Fibroblast of lung (primary cell): ENCODE data around the gene STXBP6. TPM values are rescaled to one million over a fixed set of nuclear protein-coding genes. Genes with fewer than 3 reads are reported as not detected.

ENCODE experiments used
- DNase-seq, 2 donors: peaks; one replicate each; pipeline versions ENCODE4 v3.0.0 to v3.0.0-alpha.2; 2010; ENCODE audit warnings: low read depth in 2 of 2
- H2AFZ ChIP-seq: 2 replicates; pipeline ENCODE4 v1.5.1; 2012; ENCODE audit warnings: low read length, control low read depth, inconsistent platforms
- H3K27ac ChIP-seq: 2 replicates; pipeline ENCODE4 v1.5.1; 2011; ENCODE audit warnings: low read length, control low read depth; ENCODE audit not compliant: insufficient read depth
- H3K27me3 ChIP-seq: 2 replicates; pipeline ENCODE4 v1.5.1; 2011; ENCODE audit warnings: mild to moderate bottlenecking, low read length; ENCODE audit not compliant: control insufficient read depth, insufficient read depth
- H3K36me3 ChIP-seq: 2 replicates; pipeline ENCODE4 v1.5.1; 2011; ENCODE audit warnings: low read length; ENCODE audit not compliant: control insufficient read depth, insufficient read depth
- H3K4me1 ChIP-seq: 2 replicates; pipeline ENCODE4 v1.5.1; 2011; ENCODE audit warnings: low read length; ENCODE audit not compliant: control insufficient read depth, insufficient read depth; ENCODE audit errors: extremely low read depth
- H3K4me2 ChIP-seq: 2 replicates; pipeline ENCODE4 v1.5.1; 2011; ENCODE audit warnings: low read length, control low read depth; ENCODE audit not compliant: insufficient read depth; ENCODE audit errors: extremely low read depth
- H3K4me3 ChIP-seq, 4 experiments: fragments of 200-600 bp in 1 of 4; sonication (generic) in 1 of 4; replicated peaks in 1 of 4; 2 replicates each; pipeline ENCODE4 v1.5.1; 2011 to 2016; ENCODE audit warnings: low read length in 4 of 4, low read depth in 3 of 4, mild to moderate bottlenecking in 3 of 4, control low read depth in 2 of 4, inconsistent platforms in 1 of 4, mixed read lengths in 1 of 4; ENCODE audit not compliant: insufficient read depth in 1 of 4; ENCODE audit errors: control extremely low read depth in 1 of 4
- H3K79me2 ChIP-seq: 2 replicates; pipeline ENCODE4 v1.5.1; 2012; ENCODE audit warnings: mild to moderate bottlenecking, low read length, inconsistent platforms; ENCODE audit not compliant: control insufficient read depth, insufficient read depth
- H3K9ac ChIP-seq: 2 replicates; pipeline ENCODE4 v1.5.1; 2011; ENCODE audit warnings: mild to moderate bottlenecking, low read length, control low read depth; ENCODE audit not compliant: insufficient read depth
- H3K9me3 ChIP-seq: 2 replicates; pipeline ENCODE4 v1.5.1; 2012; ENCODE audit warnings: low read depth, low read length; ENCODE audit not compliant: control insufficient read depth, insufficient read depth
- H4K20me1 ChIP-seq: 2 replicates; pipeline ENCODE4 v1.5.1; 2011; ENCODE audit warnings: low read length; ENCODE audit not compliant: control insufficient read depth, insufficient read depth; ENCODE audit errors: extremely low read depth
- CTCF ChIP-seq, 2 donors: IDR thresholded peaks in 1 of 2; conservative IDR thresholded peaks in 1 of 2; 1 replicate in 1 of 2; 2 replicates in 1 of 2; pipeline ENCODE4 v1.5.1; 2011 to 2012; ENCODE audit warnings: low read length in 2 of 2, control low read depth in 1 of 2, inconsistent platforms in 1 of 2, low read depth in 1 of 2, mild to moderate bottlenecking in 1 of 2
- EZH2 ChIP-seq: IDR thresholded peaks from 2 replicates; pipeline ENCODE4 v1.5.1; 2012; ENCODE audit warnings: low read length, control low read depth, mild to moderate bottlenecking; ENCODE audit errors: missing control alignments
- polyA plus RNA-seq, 2 donors: library from polyadenylated mRNA; depleted of rRNA in 1 of 2; stranded (reverse) in 1 of 2; unstranded in 1 of 2; fragments of >200 nt; gene quantifications; 2 replicates each; pipeline ENCODE4 v1.2.1, GENCODE V29; 2011 to 2012; ENCODE audit warnings: missing spikeins in 1 of 2
- total RNA-seq: library from RNA; depleted of rRNA; stranded (reverse); fragments of >200 nt; gene quantifications from 2 replicates; pipeline ENCODE4 v1.2.1, GENCODE V29; 2014

The STXBP6 gene
- total and polyA plus RNA-seq, 2 donors (not counting 1 experiment from before 2014, with no cell fraction given), result 4.5 to 17.8 TPM

GRCh38 chr14:24794644-24795305, 255.2 kb downstream of the STXBP6 start:
- Histone ChIP-seq H3K9ac (no peak overlapping the region), H3K27me3 (no peaks in the 10 kb centered on the region), H3K27ac (no peak overlapping the region), H3K4me3 (no peak overlapping the region), H3K4me1 (no peaks in the 10 kb centered on the region), H4K20me1 (no peaks in the 10 kb centered on the region), H3K79me2 (no peaks in the 10 kb centered on the region), H2AFZ (no peak overlapping the region), H3K36me3 (no peaks in the 10 kb centered on the region), H3K9me3 (no peaks in the 10 kb centered on the region), H3K4me2 (no peak overlapping the region)
- DNase-seq, result no peak
- TF ChIP-seq CTCF (conservative IDR thresholded peaks at IDR 0.05 in 1 of 2, IDR thresholded peaks at IDR 0.05 in 1 of 2; ENCODE audit: low read depth in 1 of 2, low read length in 2 of 2), result no peak
- no peak for TF ChIP-seq EZH2

- Histone ChIP-seq H3K27me3 (no peaks in the 10 kb centered on the region), H2AFZ (no peak overlapping the region), H3K36me3 (no peaks in the 10 kb centered on the region), H3K27ac (no peak overlapping the region), H3K4me2 (no peak overlapping the region), H3K79me2 (no peaks in the 10 kb centered on the region), H3K4me1 (no peaks in the 10 kb centered on the region), H3K4me3 (no peak overlapping the region), H3K9ac (no peak overlapping the region), H3K9me3 (no peaks in the 10 kb centered on the region), H4K20me1 (no peaks in the 10 kb centered on the region)
- TF ChIP-seq EZH2 (no peak), CTCF (conservative IDR thresholded peaks at IDR 0.05 in 1 of 2, IDR thresholded peaks at IDR 0.05 in 1 of 2; ENCODE audit: low read depth in 1 of 2, low read length in 2 of 2) (no peak)
- no peak for DNase-seq
Observed at GRCh38 chr14:24790196-24790595, 259.8 kb downstream of the STXBP6 start.

GRCh38 chr14:24789378-24789884, 260.5 kb downstream of the STXBP6 start:
- Histone ChIP-seq H3K9ac (no peak overlapping the region), H4K20me1 (no peaks in the 10 kb centered on the region), H3K4me3 (no peak overlapping the region), H3K27me3 (no peaks in the 10 kb centered on the region), H2AFZ (no peak overlapping the region), H3K79me2 (no peaks in the 10 kb centered on the region), H3K4me1 (no peaks in the 10 kb centered on the region), H3K9me3 (no peaks in the 10 kb centered on the region), H3K36me3 (no peaks in the 10 kb centered on the region), H3K4me2 (no peak overlapping the region), H3K27ac (no peak overlapping the region)
- no peak for TF ChIP-seq CTCF (conservative IDR thresholded peaks at IDR 0.05 in 1 of 2, IDR thresholded peaks at IDR 0.05 in 1 of 2; ENCODE audit: low read depth in 1 of 2, low read length in 2 of 2)
- no peak for TF ChIP-seq EZH2
- DNase-seq, result no peak
